K562 (cell line): ENCODE data around the gene SOD1. TPM values are rescaled to one million over a fixed set of nuclear protein-coding genes. Genes with fewer than 3 reads are reported as not detected.

Source experiments
- ATF6 ChIP-seq: sonication (generic); formaldehyde crosslinking; IDR thresholded peaks from 2 replicates; pipeline ENCODE4 v1.4.0; 2020; ENCODE audit warnings: mild to moderate bottlenecking, missing genetic modification reagents
- EWSR1 ChIP-seq: fragments of 450-650 bp; IDR thresholded peaks from 2 replicates; pipeline ENCODE4 v1.6.1; 2018; ENCODE audit warnings: borderline replicate concordance, mild to moderate bottlenecking, low read depth, moderate library complexity; ENCODE audit not compliant: partially characterized antibody
- NR1H2 ChIP-seq: sonication (generic); formaldehyde crosslinking; IDR thresholded peaks from 2 replicates; pipeline ENCODE4 v1.4.0; 2020; ENCODE audit warnings: mild to moderate bottlenecking, missing genetic modification reagents
- SLC30A9 ChIP-seq: fragments of 250-450 bp; sonication (Bioruptor Pico); IDR thresholded peaks from 2 replicates; pipeline ENCODE4 v1.8.0; 2022; ENCODE audit warnings: mild to moderate bottlenecking, moderate library complexity
- TBP ChIP-seq: optimal IDR thresholded peaks from 2 replicates; pipeline ENCODE3; 2011; ENCODE audit warnings: low read depth, low read length, improper control_type of control experiment
- TCF7 ChIP-seq: sonication (generic); IDR thresholded peaks from 2 replicates; pipeline ENCODE4 v1.6.1; 2016; ENCODE audit warnings: antibody characterized with exemption, borderline replicate concordance
- ZNF165 ChIP-seq: fragments of 250-450 bp; sonication (Bioruptor Pico); IDR thresholded peaks from 2 replicates; pipeline ENCODE4 v1.4.0; 2020; ENCODE audit warnings: borderline replicate concordance
- ZNF324 ChIP-seq: fragments of 250-450 bp; sonication (Bioruptor Pico); IDR thresholded peaks from 2 replicates; pipeline ENCODE4 v1.4.0; 2020; ENCODE audit warnings: mild to moderate bottlenecking
- ZNF431 ChIP-seq: sonication (generic); formaldehyde crosslinking; IDR thresholded peaks from 2 replicates; pipeline ENCODE4 v1.8.0; 2022; ENCODE audit warnings: mild to moderate bottlenecking, missing genetic modification reagents
- ZNF609 ChIP-seq: sonication (generic); formaldehyde crosslinking; IDR thresholded peaks from 2 replicates; pipeline ENCODE4 v1.8.1; 2023; ENCODE audit warnings: missing genetic modification reagents, mild to moderate bottlenecking, borderline replicate concordance
- polyA plus RNA-seq, 8 experiments: library from polyadenylated mRNA; depleted of rRNA in 4 of 8; stranded (reverse) in 5 of 8; unstranded in 3 of 8; fragments of >200 nt; fragmentation: Nextera tagmentation in 2 of 8; fragmentation: Illumina TruSeq in 1 of 8; extraction: Ambion mirVana in 2 of 8; extraction: Trizol in 1 of 8; gene quantifications; 2 replicates each; pipeline versions ENCODE4 v1.2.1 to v1.2.3, GENCODE V29; 2011 to 2014; ENCODE audit warnings: inconsistent platforms in 1 of 8, missing spikeins in 1 of 8
- total RNA-seq, 7 experiments: library from RNA; depleted of rRNA in 6 of 7; stranded (reverse); fragments of >200 nt in 6 of 7; fragmentation: Illumina TruSeq in 2 of 7; extraction: Trizol in 2 of 7; gene quantifications; 2 replicates each; pipeline versions ENCODE4 v1.2.1 to v1.2.3, GENCODE V29; 2011 to 2021; ENCODE audit warnings: low replicate concordance in 1 of 7
- TF ChIP-seq, protein P1 (sequence below): fragments of 250-450 bp; sonication (Bioruptor Pico); IDR thresholded peaks from 2 replicates; pipeline ENCODE4 v1.5.0; 2021; ENCODE audit warnings: mild to moderate bottlenecking, moderate library complexity
- TF ChIP-seq, protein P2 (sequence below), 3 experiments: fragments of 200-800 bp in 1 of 3; fragments of 250-450 bp in 1 of 3; fragments of 450-650 bp in 1 of 3; sonication (Bioruptor Pico) in 1 of 3; sonication (Bioruptor generic) in 1 of 3; formaldehyde crosslinking in 1 of 3; IDR thresholded peaks; 2 replicates each; pipeline versions ENCODE4 v1.6.1 to v1.8.0; 2016 to 2022; ENCODE audit warnings: mild to moderate bottlenecking in 2 of 3, missing genetic modification characterization in 2 of 3, missing compliant biosample characterization in 1 of 3, moderate library complexity in 1 of 3

SOD1 gene
- total and polyA plus RNA-seq, 9 of the 15 experiments (the other 6 are each of a cell fraction or from before 2014, with no cell fraction given), result 452 to 1,409 (median 633) TPM

DNA sequence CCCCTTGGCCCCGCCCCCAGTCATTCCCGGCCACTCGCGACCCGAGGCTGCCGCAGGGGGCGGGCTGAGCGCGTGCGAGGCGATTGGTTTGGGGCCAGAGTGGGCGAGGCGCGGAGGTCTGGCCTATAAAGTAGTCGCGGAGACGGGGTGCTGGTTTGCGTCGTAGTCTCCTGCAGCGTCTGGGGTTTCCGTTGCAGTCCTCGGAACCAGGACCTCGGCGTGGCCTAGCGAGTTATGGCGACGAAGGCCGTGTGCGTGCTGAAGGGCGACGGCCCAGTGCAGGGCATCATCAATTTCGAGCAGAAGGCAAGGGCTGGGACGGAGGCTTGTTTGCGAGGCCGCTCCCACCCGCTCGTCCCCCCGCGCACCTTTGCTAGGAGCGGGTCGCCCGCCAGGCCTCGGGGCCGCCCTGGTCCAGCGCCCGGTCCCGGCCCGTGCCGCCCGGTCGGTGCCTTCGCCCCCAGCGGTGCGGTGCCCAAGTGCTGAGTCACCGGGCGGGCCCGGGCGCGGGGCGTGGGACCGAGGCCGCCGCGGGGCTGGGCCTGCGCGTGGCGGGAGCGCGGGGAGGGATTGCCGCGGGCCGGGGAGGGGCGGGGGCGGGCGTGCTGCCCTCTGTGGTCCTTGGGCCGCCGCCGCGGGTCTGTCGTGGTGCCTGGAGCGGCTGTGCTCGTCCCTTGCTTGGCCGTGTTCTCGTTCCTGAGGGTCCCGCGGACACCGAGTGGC lies at the start of gene SOD1 (continued):
- TF ChIP-seq ZNF609 (peak; percentile 77; the same call in 1 of the 2 replicates), ATF6 (CRISPR knock-in tag) (peak; percentile 97; the same call in 1 of the 2 replicates), TBP (peak; percentile 99), ZNF431 (CRISPR knock-in tag) (no peak), EWSR1 (no peak), ZNF324 (CRISPR knock-in tag) (no peak), NR1H2 (CRISPR knock-in tag) (0 out of 2 replicates have a peak, but pooled peaks have one; percentile 89), TCF7 (no peak), ZNF165 (CRISPR knock-in tag) (no peak), SLC30A9 (CRISPR knock-in tag) (no peak)
- TF ChIP-seq, protein P1, sequence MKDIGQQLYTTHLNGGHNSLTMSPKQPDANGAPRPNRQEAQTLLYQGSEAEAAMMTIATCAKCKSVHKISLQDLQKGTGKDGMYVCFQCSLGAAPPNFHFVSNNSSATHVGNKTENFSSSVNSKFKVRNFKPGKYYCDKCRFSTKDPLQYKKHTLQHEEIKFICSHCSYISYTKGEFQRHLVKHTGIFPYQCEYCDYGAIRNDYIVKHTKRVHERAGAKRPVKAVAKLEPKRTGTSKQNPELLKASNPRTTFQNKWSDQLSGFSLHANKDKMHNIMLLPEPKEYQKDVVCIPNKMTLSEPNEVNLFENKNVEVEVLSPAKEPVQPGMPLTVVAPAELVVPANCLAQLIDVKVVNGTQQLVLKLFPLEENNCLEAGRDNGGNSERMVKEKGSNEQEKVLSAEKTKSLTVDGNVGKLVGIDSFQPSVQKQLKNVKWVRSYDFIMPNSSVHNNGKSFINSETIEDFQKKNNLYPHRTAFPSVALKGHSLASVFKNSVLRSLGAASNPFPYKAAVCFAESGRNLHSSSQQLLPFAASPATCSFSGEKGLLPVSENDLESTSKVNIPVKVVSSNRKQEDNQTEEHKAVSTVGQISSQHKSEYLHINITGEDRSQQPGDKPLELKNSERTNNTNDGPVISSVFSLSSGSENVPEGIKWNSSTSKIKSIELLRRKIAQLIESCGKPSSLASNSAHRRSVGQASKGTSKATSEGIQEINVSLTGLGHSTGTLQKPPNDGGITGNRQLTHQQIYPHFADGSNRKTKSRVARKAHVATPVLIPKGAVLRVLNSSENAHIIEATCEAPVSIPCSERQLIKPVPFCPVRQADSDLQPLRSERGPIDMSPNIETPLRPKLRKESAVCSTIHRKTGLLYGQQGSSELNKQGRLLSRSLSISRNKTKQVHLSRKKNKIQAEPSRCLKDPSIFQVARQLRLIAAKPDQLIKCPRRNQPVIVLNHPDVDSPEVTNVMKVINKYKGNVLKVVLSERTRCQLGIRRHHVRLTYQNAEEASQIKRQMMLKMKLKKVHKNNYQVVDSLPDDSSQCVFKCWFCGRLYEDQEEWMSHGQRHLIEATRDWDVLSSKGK (CRISPR knock-in tag), result no peak
- TF ChIP-seq, protein P2, sequence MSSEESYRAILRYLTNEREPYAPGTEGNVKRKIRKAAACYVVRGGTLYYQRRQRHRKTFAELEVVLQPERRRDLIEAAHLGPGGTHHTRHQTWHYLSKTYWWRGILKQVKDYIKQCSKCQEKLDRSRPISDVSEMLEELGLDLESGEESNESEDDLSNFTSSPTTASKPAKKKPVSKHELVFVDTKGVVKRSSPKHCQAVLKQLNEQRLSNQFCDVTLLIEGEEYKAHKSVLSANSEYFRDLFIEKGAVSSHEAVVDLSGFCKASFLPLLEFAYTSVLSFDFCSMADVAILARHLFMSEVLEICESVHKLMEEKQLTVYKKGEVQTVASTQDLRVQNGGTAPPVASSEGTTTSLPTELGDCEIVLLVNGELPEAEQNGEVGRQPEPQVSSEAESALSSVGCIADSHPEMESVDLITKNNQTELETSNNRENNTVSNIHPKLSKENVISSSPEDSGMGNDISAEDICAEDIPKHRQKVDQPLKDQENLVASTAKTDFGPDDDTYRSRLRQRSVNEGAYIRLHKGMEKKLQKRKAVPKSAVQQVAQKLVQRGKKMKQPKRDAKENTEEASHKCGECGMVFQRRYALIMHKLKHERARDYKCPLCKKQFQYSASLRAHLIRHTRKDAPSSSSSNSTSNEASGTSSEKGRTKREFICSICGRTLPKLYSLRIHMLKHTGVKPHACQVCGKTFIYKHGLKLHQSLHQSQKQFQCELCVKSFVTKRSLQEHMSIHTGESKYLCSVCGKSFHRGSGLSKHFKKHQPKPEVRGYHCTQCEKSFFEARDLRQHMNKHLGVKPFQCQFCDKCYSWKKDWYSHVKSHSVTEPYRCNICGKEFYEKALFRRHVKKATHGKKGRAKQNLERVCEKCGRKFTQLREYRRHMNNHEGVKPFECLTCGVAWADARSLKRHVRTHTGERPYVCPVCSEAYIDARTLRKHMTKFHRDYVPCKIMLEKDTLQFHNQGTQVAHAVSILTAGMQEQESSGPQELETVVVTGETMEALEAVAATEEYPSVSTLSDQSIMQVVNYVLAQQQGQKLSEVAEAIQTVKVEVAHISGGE (CRISPR knock-in tag; IDR thresholded peaks at IDR 0.05), result no peak
